GM12875 (cell line): ENCODE data around the gene ZNF701.

Experiments
- H3K4me3 ChIP-seq: one replicate; pipeline ENCODE4 v1.5.1; 2011; ENCODE audit warnings: low read depth, low read length, control low read depth
- CTCF ChIP-seq: IDR thresholded peaks from 2 replicates; pipeline ENCODE4 v1.5.1; 2011; ENCODE audit warnings: low read depth, mild to moderate bottlenecking, control low read depth, inconsistent platforms, low read length, moderate library complexity, borderline replicate concordance; ENCODE audit not compliant: insufficient read depth

ZNF701 gene

GRCh38 chr19:52570000-52570861 is at the start of gene ZNF701:
ZNF701 (plus strand) TSS chr19:52570287; CDS start chr19:52574148, 3,861 bp downstream.
- TF ChIP-seq CTCF = no peak
- peak within 1 kb of the TSS; percentile 80 for H3K4me3 ChIP-seq

- TF ChIP-seq CTCF = no peak
- H3K4me3 ChIP-seq = no peak overlapping the region
These were observed 47.5 kb upstream of the ZNF701 start for GRCh38 chr19:52522551-52522950.

GRCh38 chr19:52524086-52524485 is 46.0 kb upstream of the ZNF701 start:
- H3K4me3 ChIP-seq = no peak overlapping the region
- no peak for TF ChIP-seq CTCF

GRCh38 chr19:52527134-52527955 is 42.7 kb upstream of the ZNF701 start, which contains the start of gene ZNF808:
ZNF808 (plus strand) TSS chr19:52527668; CDS start chr19:52543285, 15,617 bp downstream.
- peak within 1 kb of the TSS; percentile 89 for H3K4me3 ChIP-seq
- peak; percentile 68 for TF ChIP-seq CTCF

- TF ChIP-seq CTCF = no peak
- H3K4me3 ChIP-seq = peak overlapping the region; percentile 89
These were observed 42.1 kb upstream of the ZNF701 start for GRCh38 chr19:52527956-52528351.

GRCh38 chr19:52532480-52532879 is 37.6 kb upstream of the ZNF701 start:
- no peak for TF ChIP-seq CTCF
- H3K4me3 ChIP-seq = no peak overlapping the region
